GM19455 (cell line): ENCODE measurements around the gene CLTC.
"Not testable (repeated sequence)": the region's sequence is repeated elsewhere in the genome, so short reads cannot be mapped to it uniquely, and the experiment has no call there.

Experiments
- ATAC-seq: cut with Tn5 transposase; IDR thresholded peaks from one replicate; pipeline ENCODE4 v1.9.1; 2021; ENCODE audit not compliant: unreplicated experiment

The CLTC gene

DNA sequence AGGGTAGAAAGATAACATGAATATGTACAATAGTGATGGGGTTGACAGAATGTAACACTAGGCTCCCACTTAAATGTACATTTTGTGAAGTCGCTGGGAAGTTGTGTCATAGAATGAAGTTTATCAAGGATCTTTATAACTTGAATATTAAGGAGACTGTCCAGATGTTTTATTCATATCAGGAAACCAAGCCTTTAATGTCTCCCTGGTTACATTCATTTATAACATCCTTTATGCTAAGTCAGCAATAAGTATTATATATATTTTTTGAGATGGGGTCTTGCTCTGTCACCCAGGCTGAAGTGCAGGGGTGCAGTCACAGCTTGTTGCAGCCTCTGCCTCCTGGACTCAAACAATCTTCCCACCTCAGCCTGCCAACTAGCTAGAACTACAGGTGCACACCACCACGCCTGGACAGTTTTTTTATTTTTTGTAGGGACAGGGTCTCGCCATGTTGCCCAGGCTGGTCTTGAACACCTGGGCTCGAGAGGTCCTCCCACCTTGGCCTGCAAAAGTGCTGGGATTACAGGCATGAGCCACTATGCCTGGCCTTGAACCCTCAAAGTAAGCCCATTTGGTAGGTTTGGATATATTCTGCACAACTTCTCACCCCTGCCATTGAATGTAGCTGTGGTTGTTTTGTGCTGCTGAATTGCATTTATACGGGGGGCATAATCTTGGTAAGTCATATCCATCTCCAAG, 14.1 kb downstream of the CLTC start:
- ATAC-seq, result no peak

DNA sequence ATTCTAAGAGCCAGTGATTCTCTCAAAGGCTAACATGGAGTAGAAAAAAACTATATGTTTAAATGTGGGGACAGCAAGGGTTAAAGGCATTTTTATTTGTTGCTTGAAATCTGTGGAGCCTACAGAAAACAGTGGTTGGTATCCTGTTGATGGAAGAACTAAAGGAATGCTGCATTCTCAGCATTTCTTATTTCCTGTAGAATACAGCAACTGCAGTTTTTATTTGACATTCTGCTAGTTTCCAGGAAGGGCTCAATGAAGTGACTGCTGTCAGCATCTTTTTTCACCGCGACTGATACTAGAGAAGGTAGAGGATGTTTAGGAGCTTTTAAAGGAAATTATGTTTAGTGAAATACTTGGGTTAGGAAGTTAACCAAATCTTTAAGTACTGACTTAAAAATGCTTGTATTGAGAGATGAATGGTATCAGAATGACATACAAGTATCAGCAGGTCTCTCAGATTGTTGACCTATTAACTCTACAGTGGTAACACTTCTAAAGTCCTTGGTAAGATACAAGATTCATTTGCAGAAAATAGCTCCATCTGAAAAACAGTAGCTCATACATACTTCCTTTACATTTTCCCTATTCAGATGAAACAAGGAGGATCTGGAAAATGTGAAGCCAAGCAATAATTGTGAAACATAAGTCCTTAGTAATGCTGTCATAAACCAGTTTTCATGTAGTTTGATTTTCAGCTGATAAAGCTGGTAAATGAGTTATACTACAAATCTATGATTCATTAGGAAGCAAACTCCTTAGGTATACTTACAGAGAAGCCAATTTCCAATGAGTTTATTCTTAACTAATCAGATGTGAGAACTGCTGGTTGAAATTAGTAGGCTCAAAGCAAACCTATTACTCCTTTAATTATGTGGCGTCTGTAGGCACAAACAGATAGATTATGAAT, 15.2 kb downstream of the CLTC start:
- ATAC-seq, result no peak

DNA sequence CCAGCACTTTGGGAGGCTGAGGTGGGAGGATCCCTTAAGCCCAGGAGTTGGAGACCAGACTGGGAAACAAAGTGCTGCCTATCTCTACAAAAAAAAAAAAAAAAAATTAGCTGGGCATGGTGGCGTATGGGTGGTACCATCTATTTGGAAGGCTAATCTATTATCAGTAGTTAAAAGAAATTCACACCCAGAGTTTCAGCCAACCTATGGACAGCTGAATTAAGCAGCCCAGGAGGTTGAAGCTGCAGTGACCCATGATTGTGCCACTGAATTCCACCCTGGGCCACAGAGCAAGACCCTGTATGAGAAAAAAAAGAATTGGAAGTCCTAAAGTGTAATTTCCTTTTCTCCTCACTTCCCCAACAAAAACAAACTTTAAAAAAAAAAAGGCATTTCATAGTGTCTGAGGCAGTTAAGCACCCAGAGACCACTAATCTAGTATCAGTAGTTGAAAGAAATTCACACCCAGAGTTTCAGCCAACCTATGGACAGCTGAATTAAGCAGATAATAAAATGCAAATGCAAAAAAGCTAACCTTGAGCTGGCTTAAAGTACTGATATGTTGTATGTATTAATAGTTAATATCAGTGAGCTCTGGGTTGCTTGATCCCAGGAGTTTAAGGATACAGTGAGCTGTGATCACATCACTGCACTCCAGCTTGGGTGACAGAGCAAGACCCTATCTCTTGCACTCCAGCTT, 18.1 kb downstream of the CLTC start:
- no peak for ATAC-seq

DNA sequence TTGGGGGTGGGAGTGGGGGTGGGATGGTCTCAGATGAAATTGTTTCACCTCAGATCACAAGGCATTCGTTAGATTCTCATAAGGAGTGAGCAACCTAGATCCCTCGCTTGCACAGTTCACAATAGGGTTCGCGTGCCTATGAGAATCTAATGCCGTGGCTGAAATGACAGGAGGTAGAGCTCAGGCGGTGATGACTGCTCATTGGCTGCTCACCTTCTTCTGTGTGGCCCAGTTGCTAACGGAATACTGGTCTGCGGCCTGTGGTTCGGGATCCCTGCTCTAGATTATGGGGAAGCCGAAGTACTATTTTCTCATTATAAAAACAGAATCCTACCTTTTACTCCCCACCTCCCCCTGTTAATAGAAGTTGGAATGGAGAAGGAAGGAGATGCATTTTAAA, 18.9 kb downstream of the CLTC start:
- no peak for ATAC-seq

DNA sequence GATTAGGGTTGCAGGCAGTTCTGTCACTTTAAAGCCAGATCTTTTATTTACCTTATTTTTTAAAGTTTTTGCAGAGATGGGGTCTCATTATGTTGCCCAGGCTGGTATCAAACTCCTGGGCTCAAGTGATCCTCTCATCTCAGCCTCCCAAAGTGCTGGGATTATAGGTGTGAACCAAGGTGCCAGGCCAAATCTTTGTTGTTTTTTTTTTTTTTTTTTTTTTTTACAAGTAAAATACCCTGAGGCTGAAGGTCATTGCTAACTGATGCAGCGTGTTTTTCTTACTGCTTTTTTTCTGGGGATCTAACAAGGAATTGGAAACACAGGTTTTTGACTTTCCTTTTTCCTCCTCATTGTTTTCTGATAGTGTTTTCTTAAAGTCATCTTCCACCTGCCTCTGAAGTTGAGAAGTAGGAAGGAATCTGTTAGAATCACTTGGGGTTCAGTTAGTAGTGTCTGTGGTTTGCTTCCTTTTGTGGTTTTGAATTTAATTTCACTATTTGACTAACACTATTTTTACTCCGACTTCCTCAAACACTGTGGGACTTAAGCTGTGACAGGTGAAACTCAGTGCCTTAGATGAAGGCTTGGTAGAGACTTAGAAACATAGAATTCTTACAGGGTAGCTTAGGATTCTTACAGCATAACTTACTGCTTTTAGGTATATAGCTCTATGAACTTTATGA, 22.2 kb downstream of the CLTC start:
- ATAC-seq, result peak; percentile 75

DNA sequence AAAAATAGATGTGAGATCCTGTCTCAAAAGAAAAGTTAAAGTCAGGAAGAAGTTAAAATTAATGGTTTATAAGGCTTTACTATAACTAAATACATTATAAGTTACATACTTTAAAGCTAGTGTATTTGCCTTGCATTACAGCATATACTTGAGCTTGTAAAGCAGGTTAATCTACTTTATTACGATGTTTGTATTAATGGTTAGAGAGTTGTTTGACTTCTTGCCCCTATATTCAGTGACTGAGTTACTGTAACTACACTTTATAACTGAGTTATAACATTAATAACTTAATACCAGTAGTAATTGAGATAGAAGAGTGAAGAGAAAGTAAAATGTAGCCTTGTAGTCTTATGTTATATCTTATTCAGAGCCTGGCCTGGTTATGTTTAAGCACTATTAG, 22.9 kb downstream of the CLTC start:
- ATAC-seq, result no peak

DNA sequence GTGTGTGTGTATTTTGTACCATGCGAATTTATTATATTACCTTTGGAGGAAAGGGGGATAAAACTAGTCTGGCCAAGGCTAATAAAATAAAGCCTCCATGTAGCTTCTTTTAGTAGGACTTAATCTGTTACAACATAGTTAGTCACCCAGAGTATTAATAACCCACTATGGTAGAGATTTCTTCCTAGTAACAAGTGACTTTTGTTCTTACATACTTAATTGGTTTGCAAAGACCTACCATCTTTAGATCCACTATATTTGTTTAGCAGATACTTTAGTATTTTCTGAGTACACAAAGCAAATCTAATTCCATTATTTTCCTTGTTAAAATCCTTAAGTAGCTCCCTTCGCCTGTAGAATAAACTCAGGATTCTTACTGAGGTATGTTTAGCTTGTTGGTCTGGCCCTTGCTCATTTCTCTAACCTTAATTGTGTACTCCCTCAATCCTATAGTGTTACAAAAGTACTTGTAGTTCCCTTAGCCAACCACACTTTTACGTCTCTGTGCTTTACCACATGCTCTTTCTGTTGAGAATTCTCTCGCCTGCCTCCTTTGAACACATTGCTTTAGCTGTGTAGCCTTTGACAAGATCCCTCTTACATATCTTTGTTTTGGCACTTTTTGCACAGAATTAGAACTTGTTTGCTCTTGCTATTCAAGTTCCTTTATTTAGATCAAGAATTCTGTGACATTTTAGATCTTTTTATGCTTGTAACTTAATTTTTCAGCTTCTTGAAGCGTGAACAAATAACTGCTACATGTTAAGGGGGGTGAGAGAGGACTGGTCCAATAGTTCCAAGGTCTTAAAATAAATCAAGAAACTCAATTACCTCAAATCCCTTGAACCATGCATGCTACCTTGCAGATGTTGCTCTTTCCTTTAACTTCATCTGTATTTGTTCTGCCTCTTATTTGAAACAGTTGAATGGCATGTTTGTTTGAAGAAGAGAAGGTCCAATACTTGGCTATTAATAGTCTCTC, 23.8 kb downstream of the CLTC start:
- ATAC-seq, result no peak

DNA sequence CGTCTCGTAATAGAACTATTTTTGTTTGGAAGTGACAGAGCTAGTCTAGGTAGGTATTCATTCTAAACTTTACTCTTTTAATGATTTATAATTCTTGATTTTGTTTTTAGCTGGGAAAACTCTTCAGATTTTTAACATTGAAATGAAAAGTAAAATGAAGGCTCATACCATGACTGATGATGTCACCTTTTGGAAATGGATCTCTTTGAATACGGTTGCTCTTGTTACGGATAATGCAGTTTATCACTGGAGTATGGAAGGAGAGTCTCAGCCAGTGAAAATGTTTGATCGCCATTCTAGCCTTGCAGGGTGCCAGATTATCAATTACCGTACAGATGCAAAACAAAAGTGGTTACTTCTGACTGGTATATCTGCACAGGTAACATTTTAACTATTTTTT, 27.6 kb downstream of the CLTC start:
- no peak for ATAC-seq

DNA sequence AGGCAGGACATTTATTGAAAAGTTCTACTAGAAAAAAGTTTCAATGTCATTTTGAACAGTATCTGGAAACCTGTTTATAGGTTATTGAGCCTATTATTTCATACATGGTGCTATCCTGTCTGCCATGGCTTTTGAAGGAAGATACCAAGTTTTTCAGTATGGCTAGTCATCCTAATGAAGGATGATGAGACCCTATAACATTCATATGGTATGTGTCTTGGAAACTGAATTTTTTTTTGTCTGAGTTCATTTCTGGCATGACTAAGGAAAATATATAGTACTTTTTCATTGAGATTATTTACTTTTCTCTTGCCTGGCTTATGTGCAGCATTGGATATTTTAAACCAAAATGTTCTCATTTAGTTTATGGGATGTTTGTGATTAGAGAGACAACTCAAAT, 30.2 kb downstream of the CLTC start:
- no peak for ATAC-seq

DNA sequence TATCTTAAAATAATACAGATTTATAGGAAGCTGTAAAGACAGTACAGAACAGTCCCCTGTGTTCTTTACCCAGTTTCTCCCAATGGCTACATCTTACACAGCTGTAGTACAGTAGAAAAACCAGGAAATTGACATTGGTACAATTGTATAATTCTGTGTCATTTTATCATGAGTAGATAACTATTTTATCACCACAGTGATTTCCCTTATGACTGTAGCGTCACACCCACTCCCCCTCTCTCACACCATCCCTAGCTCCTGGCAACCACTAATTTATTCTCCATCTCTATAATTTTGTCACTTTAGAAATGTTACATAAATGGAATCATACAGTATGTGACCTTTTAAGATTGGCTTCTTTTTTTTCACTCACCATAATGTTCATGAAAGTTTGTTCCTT, 30.9 kb downstream of the CLTC start:
- ATAC-seq, result no peak

DNA sequence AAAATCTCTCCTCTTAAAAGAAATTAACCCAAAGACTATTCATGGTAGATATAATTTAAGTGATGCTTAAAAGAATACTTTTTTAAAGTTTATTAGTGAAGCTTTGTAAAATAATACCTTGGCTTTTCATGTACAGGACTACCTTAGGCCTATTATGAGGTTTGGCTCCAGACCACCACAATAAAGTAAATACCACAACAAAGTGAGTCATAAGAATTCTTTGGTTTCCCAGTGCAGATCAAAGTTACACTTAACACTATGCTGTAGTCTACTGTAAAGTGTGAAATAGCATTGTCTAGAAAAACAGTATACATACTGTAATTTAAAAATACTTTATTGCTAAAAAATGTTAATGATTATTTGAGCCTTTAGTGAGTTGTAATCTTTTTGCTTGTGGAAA, 31.7 kb downstream of the CLTC start:
- no peak for ATAC-seq

DNA sequence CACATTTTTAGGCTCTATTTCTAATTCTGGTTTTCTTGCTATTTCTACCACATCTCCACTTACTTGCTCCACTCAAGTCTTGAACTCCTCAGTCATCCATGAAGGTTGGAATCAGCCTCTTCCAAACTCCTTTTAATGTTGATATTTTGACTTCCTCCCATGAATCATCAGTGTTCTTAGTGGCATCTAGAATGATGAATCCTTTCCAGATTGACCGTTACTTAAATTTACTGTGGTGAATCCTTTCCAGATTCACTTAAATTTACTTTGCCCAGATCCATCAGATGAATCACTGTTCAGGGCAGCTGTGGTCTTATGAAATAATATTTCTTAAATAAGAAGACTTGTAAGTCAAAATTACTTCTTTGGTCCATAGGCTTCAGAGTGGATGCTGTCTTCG, 32.4 kb downstream of the CLTC start:
- ATAC-seq, result no peak

DNA sequence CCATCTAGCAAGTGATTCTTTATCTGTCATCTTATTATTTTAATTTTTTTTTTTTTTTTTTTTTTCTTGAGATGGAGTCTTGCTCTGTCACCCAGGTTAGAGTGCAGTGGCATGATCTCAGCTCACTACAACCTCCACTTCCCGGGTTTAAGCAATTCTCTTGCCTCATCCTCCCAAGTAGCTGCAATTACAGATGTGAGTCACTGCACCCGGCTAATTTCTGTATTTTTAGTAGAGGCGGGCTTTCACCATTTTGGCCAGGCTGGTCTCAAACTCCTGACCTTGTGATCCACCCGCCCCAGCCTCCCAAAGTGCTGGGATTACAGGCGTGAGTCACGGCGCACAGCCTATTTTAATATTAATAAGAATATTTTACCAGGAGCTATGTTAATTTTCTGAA, 36.9 kb downstream of the CLTC start:
- not testable (repeated sequence) for ATAC-seq

DNA sequence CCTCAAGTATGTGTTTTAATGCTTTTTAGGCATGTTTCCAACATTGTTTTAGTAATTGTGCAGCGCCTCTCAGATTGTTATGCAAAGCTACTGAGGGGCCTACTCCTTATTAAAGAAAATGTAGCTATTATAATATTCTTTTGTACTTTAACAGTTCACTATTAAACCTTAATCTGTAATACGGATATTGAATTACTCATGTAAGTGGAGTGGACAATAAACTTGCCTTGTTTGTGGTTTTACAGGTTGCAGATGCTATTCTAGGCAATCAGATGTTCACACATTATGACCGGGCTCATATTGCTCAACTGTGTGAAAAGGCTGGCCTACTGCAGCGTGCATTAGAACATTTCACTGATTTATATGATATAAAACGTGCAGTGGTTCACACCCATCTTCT, 46.5 kb downstream of the CLTC start:
- no peak for ATAC-seq

DNA sequence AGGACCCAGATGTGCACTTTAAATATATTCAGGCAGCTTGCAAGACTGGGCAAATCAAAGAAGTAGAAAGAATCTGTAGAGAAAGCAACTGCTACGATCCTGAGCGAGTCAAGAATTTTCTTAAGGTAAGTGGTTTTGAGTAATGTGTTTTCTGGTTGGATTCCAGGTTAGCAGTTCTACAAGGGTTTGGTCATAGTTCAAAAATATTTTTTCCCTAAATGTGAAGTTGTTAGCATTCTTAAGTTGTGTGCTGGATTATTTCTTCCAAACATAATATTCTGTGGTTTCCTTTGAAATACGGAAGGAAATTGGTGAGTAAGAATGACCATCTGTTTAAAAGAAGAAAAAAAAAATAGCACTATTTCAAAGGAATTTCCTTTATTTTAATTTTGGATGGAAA, 49.1 kb downstream of the CLTC start:
- ATAC-seq, result no peak

DNA sequence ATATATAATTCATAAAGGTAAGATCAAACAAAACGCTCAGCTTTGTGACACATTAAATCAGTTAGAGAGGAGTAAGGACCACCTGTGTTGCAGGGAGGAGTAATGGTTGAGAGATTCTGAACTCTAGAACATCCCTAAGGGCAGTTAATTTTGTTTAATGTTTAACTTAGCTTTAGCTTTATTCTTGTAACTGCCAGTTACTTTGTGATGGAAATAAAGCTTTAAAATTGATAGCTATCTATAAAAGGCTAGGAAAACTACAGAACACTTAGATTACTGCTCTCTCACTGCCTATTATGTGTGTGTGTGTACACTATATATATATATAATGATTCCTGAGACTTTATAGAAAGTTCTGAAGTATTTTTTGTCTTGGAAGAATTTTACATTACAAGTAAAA, 49.7 kb downstream of the CLTC start:
- no peak for ATAC-seq

DNA sequence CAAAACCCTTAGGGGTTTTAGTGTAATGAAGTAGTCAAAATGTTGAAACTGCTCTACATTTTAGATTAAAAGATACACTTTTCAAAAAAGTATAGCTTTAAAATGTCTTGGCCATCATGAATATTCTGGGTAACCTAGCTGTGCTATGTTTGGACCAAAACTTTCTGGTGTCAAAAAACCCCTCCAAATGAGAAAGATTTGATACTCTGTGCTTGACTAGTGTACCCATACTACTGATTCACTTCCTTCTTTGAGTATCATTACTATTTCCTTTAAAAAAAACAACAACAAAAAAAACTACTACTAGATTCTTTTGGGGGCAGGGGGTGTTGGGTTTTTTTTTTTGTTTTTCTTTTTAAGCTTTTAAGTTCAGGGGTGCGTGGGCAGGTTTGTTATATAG, 50.2 kb downstream of the CLTC start:
- no peak for ATAC-seq

DNA sequence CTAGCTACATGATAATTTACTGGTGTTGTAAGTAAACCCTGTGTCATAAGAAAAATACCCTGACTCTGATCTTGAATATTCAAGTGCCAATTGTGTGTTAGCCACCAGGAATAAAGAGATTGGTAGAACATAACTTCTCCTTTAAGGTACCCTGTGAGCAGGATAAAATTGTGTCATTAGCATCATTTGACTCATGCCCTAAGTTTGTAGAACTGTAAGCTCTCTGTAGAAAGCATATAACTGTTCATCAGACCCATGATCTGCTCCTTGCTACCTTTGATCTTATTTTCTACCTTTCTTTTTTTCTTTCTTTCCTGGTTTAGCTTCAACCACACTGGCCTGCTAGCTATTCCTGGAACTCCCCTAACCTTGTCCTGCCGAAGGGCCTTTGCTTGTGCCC, 51.7 kb downstream of the CLTC start:
- ATAC-seq, result no peak

DNA sequence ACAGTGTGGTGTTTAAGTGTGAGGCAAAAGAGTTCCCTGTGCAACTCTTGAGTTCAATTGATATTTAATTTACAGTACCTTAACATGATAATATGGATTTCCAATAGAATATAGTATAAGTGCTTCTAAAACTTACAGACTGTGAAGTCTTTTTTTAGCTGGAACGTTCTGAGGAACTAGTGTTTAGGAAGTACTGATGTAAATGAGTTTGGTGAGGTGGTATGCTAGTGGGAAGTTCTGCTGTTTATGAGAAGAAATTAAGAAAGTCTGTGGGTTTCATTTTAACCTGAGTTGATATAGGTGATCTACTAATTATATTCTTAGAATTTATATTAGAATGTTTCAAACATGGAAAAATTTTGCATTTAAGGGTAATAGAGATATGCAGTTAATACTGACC, 55.5 kb downstream of the CLTC start:
- no peak for ATAC-seq

DNA sequence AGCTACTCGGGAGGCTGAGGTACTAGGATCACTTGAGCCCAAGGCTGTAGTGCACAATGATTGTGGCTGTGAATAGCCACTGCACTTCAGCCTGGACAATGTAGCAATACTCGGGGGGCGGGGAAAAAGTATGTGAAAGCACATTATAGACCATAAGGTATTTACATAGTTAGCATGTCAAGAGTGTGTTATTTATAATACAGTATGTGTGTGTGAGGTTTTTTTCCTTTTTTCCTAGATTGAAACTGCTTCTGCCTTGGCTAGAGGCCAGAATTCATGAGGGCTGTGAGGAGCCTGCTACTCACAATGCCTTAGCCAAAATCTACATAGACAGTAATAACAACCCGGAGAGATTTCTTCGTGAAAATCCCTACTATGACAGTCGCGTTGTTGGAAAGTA, 57.0 kb downstream of the CLTC start:
- no peak for ATAC-seq
